Stimulated activated CD8-positive, alpha-beta memory T cell treated with anti-CD3 and anti-CD28 coated beads, Interleukin-7, amount 100 ng/mL, for 48 hours (primary cell): Measurements from ENCODE around the gene CLASRP.

Source experiments
- DNase-seq, 2 donors: peaks; one replicate each; pipeline ENCODE4 v3.0.0-alpha.2; 2020; ENCODE audit warnings: low read depth in 1 of 2; ENCODE audit errors: extremely low read depth in 1 of 2

Gene CLASRP

DNA sequence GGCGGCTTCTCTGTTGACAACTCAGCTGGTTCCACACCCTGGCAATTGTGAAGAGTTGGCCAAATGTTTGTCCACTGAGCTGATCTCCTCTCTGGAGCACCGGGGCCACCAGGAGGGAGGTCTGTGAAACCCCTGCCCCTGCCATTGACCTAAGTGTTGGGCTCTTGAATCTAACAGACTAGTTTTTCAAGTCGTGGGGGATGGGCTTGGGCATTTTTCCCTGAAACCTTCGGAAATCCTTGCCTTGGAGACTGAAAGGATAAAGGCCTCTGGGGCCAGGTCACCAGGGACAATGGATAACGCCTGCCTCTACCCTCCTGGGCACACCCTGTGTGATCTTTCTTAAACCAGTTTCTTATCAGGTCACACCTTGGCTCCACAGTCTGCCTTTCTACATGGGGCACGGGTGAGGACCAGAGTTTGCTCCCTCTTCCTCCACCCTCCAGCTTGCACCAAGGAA, 41.1 kb downstream of the CLASRP start:
- DNase-seq = no peak

DNA sequence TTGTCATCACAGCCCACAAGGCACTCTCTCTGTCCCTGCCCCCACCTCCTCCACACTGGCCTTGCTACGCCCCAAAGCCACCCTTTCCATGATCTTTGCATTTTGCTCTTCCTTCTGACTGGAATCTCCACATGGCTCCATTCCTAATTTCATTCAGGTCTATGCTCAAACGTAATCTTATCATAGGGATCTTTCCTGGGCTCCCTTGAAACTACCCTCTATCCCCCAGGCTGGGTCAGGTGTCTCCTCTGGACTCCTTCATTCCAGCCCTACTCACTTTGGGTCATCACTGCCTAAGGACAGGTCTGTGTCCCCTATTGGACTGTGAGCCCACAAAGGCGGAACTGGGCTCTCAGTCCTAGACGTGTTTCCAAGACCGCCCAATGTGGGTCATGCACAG, 43.3 kb downstream of the CLASRP start:
- no peak for DNase-seq

- DNase-seq = no peak
Measured at GRCh38 chr19:45086480-45086879, 47.6 kb downstream of the CLASRP start.

DNA sequence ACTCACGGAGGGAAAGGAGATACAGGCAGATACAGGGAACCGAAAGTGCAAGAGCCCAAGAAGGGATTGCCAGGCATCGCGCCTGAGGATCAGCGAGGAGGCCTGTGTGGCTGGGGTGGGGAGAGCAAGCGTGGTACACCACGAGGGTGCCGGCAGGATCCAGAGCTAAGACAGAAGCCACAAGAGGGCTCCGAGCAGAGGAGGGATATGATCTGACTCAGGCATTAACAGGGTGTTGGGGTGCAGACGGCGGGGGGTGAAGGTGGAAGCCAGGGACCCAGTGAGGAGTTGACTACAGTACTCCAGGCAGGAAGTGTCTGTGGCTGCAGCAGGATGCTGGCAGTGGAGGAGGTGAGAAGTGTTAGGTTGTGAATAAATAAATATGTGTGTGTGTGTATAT, 48.7 kb downstream of the CLASRP start:
- no peak for DNase-seq

DNA sequence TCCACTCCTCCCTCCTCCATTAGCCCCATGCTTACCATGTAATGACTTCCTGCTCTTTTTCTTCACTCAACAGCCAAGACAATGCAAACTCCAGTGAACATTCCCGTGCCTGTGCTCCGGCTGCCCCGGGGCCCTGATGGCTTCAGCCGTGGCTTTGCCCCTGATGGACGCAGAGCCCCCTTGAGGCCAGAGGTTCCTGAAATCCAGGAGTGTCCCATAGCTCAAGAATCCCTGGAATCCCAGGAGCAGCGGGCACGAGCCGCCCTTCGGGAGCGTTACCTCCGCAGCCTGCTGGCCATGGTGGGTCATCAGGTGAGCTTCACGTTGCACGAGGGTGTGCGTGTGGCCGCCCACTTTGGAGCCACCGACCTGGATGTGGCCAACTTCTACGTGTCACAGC, 51.2 kb downstream of the CLASRP start:
- DNase-seq = no peak

GRCh38 chr19:45090606-45091005, 51.8 kb downstream of the CLASRP start:
- DNase-seq = no peak

DNA sequence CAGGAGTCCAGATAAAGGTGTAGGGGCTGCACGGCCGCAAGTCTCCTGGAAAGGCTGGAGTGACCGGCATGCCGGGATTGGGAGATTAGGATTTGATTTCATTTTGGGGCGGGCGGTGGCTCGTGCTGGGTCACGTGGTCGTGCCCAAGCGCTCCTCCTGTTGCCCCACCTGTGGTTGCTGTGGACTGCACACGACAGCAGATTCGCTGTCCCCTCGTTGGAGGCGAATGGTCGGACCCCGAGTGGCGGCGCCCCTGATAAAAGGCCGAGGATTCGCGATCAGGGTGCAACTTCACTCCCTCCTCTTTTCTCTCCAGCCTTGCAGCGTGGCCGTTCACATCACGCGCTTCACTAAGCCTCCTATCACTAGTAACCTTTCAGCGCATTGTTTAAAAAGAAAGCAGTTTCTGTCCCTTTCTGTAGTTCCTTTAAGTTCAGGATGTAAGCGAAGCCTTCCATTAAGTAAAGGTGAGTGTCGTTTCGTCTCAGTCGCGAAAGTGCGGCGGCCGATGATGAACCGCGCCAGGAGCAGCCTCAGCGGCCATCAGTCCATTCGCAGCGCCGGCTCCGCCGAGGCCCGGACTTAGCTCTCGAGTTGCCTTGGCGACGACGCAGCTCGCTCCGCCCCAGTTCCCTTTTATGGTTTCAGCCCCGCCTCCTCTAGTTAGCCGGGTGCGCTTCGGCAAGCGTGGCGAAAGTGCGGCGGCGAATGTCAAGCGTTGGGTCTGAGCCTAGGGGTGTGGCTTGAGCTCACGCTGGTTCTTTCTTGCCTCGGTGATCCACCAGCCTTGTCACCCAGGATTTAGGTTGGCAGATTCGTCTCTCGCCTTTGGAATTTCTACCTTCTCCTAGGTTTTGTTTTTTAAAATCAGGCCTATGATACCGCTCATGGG, 52.4 kb downstream of the CLASRP start:
- peak; percentile 88 to 94 for DNase-seq

DNA sequence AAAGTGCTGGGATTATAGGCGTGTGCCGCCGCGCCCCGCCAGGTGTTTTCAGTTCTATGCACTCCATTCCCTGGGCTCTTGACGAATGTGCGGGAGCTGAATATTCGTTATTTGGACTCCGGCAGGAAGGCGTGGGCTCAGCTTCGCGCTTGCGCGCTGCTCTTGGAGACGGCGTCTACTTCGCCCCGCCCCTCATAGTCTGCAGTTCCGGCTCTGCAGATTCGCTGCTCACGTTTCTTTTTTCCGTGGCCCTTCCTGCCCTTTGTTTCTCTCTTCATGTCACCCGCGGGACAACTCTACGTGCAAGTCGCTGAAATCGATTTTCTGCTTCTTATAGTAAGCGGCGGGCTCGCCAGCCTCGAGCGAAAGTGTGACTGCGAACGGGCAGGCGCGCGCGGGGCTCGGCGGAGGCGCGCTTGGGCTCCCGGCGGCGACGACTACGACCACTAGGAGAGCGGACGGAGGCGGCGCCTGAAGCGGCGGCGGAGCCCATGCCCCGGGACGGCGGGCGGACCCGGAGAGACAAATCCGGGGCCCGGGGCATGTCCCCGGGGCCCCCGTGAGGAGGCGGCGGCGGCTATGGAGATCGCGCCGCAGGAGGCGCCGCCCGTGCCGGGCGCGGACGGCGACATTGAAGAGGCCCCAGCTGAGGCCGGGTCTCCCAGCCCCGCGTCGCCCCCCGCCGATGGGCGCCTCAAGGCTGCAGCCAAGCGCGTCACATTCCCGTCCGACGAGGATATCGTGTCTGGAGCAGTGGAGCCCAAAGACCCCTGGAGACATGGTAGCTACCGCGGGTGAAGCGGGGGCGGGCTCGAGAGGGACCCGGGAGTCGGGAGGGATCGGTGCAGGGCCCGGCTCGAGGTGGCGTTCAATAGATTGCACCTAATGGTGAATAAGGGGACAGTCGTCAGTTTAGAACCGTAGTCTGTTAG, 54.2 kb downstream of the CLASRP start, which contains the start of gene PPP1R37:
PPP1R37 (plus strand) TSS at position 433 of the 932 bp plus-strand sequence; CDS start at position 580, 147 bp downstream.
- peak; percentile 78 to 88 for DNase-seq

DNA sequence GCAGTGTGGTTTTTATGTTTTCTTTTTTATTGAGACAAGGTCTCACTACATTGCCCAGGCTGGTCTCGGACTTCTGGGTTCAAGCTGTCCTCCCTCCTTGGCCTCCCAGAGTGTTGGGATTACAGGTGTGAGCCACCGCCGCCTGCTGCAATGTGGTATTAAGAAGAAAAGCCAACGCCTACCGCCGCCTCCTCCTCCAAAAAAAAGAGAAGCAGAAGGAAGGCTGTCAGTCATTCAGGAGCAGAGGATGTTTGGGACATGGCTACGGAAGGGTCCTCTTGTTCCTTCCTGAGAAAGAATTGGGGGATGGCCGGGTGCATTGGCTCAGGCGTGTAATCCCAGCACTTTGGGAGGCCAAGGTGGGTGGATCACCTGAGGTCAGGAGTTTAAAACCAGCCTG, 55.3 kb downstream of the CLASRP start:
- DNase-seq = no peak

DNA sequence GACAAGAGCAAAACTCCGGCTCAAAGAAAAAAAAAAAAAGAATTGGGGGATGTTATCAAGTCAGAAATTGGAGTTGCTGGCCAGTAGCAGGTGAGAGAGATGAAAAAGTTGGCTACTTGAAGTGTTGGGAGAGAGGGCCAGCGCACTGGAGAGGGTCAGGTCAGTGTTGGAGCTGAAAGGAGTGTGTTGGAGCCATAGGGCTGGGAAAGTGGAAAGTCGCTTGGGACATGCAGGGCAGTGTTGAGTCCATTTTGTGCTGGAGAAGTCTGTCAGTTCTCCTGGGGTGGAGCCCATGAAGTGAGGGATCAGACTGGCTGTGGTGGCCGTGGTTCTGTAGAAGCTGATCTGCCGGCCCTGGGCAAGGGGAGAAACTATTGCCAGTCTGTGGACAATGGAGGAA, 55.9 kb downstream of the CLASRP start:
- no peak for DNase-seq

DNA sequence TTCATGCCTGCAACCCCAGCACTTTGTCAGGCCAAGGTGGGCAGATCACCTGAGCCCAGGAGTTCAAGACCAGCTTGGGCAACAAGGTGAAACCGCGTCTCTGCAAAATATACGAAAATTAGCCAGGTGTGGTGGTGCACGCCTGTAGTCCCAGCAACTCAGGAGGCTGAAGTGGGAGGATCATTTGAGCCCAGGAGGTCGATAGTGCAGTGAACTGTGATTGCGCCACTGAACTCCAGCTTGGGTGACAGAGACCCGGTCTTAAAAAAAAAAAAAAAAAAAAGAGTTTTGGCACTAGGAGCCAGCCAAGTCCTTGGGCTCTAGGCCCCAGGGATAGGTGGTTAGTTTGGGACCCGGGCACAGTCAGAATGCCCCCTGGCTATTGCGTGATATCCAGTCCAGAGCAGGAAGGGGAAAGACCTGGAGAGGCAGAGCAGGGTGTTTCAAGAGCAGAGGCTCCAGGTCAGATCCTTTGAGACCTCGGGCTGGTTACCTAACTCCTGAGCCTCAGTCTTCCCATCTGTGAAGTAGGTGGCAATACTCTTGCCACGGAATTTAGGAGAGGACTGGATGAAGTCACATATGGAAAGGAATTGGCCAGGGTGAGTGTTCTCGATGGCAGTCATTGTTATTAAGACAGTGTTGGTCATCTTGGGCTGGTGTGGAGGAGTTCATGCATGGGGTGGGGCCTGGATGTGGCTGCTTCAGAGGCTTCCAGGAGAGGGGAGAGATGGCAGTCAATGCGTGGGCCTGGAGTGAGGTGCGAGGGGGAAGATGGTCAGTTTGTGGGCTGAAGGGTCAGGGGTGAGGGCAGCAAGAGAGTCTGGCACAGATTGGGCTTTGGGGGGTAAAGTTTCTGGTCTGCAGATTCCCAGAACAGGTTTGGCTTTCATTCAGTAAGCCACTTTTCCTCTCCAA, 56.9 kb downstream of the CLASRP start:
- no peak for DNase-seq

- DNase-seq = no peak
Measured at GRCh38 chr19:45096700-45097099, 57.9 kb downstream of the CLASRP start.

GRCh38 chr19:45097450-45097775, 58.6 kb downstream of the CLASRP start:
- DNase-seq = no peak

DNA sequence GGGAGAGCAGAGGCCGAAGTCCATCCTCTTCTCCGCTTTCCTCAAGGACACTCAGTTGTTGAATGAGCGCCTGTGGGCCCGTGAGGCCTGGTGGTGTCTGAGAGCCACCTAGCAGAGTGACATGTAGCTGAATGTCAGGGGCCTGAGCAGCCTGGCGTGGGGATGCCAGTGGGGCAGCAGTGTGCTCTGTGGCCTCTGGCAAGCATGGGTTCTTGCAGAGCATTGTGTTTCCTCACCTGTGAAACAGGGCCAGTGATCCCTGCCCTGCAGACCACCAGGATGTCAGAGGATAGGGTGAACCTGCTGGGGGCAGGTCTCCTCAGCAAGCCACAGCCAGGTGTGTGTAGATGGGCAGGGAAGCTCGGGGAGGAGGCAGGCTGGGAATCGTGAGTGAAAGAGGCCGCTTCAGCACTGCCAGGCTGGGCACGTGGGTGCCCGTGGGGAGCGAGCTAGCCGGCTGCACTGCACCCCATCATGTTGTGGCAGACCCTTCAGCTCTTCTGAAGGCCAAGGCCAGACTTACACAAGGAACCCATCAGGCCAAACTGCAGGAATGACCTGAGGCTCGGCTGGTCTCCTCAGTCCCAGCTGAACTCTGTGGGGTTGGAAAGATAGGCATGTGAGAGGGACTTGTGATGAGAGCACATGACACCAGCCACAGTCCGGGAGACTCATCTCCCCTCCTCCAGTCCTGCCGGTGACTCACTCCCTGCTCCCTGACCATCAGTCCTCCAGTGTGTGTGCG, 59.1 kb downstream of the CLASRP start:
- DNase-seq = no peak

DNA sequence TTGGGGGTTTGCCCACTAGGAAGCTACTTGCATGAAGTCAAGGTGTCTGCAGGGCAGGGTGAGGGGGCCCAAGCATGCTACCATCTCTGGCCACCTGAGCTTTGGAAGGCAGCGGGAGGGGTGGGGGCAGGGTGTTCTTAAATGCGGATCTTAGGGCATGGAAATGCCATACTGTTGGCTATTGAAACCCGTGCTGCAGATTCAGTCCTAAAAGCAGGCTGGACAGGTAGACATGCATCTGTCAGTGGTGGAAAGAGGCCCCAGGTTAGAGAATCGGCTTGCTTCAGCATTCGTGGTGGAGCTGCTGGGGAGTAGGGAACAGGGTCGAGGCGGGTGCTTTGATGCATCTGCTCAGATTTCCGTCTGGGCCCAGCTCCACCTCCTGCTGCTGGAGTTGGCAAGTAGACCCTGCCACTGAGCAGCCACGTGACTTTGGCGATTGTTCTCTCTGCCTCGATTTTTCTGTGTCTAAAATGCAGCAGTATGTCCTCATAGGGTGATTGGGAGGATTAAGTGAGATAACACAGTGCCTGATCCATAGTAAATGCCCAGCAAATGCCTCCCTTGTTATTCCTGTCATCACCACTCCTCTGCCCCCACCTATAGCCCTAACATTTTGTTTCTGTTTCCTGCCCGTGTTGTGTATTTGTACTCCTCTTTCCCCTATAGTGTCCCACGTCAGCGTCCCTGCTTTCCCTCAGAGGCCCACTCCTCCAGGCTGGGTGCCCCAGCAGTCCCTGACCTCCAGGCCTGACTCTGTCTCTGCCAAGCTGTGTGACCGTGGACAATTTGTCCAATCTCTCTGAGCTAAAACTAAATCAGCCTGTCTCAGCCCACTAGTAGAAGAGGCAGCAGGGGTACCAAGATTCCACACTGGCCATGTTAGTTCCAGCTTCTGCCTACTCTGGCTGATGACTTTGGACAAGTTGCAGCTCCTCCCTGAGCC, 59.9 kb downstream of the CLASRP start:
- DNase-seq = no peak

DNA sequence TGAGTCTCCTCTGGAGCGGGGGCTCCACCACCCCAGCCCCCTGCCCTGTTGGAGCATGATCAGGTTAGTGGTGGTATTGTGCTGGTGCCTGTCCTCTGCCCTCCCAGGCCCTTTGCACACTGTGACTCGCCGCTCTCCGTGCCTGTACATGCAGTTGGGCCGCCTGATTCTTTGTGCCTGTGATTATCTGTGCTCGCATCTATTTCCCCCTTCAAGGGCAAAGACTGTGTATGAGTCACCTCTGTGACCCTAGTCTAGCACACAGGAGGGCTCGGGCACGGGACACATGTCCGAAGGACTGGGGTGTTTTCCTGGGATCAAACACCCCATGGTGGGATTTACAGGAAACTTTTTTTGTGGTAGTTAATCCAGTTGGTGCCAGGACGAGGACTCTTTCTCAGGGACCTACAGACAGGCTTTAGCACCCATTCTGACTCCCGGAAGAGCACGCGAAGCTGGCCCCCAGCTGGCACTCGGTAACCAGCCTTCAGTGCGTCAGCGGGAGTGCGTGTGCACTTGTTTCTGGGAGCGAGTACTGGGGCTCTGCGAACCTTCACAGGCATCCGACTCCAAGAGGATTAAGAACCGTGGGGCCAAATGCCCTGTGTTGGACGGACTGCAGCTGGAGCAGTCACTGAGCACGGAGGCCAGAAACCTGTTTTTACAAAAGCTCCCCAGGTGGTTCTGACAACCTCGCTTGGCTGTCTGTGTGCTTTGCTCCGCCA, 60.8 kb downstream of the CLASRP start:
- DNase-seq = no peak

- DNase-seq = no peak
Measured at GRCh38 chr19:45100201-45100600, 61.4 kb downstream of the CLASRP start.

DNA sequence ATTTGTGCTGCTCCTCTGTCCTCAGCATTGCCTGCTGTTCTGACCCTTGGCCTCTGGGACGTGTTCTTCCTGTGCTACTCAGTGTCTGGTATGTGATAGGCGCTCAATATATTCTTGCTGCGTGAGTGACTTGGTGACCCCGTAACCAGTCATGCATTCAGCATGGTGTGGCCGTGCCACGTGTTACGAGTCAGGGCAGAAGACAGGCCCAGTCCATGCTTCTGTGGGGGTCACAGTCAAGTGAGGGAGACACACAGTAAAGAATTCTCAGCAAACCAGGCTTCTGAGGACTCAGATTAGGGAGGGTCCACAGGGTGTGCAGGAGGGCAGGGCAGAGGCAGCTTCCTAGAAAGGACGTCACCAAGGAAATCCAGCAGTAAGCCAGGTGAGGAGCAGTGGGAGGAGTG, 62.0 kb downstream of the CLASRP start:
- no peak for DNase-seq
